Activated CD4-positive, alpha-beta T cell treated with anti-CD3 and anti-CD28 coated beads, Interleukin-2, amount 50 U/mL, for 1 hour (primary cell): ENCODE measurements around the gene ATP8A2.
"Not testable (repeated sequence)": the region's sequence is repeated elsewhere in the genome, so short reads cannot be mapped to it uniquely, and the experiment has no call there.

Experiments used
- DNase-seq: peaks from one replicate; pipeline ENCODE4 v3.0.0-alpha.2; 2020

Gene ATP8A2

GRCh38 chr13:25371875-25372283 lies at the start of gene ATP8A2:
Gene ATP8A2, plus strand, starts transcription at chr13:25371974. Its CDS starts 239 bp downstream, at chr13:25372213.
- no peak for DNase-seq

GRCh38 chr13:25324100-25324499 lies 47.7 kb upstream of the ATP8A2 start:
- DNase-seq: no peak

- DNase-seq: no peak
Measured at GRCh38 chr13:25329706-25330105, 42.1 kb upstream of the ATP8A2 start.

DNA sequence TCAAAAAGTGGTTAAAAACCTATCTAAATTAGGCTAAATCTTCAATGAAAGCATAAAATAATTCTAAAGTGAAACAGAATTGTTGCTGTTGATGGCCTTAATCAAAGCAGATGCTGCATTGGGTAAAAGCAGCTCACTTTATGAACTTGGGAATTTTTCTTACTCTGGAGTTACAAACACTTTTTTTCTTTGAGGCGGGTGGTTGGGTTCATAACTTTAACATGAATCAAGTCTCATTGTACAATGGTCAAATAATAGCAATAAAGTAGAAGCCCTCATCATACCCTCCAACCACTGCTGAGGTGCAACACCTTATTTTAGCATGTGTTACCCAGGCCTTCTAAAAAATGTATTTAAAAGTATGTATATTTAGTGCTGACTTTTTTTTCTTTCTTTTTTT lies 41.2 kb upstream of the ATP8A2 start:
- DNase-seq: no peak

DNA sequence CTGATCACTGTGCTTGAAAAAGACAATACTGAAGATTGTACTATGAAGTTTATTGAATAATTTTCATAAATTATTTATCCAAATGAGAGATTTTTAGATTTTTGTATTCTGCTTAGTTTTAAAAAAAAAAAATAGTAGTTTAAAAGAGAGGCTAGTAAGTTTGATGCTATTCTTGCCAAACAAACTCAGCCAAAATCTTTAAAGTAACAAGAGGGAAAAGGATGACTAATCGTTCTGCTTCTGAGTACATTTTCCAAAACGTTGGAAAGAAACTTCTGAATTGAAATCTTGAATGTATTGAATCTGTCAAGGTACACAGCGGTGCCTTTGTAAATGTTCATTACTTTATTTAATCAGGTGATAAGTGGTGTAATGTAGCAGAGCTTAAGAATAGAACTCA lies 35.9 kb upstream of the ATP8A2 start:
- no peak for DNase-seq

GRCh38 chr13:25345576-25345975 lies 26.2 kb upstream of the ATP8A2 start:
- no peak for DNase-seq

DNA sequence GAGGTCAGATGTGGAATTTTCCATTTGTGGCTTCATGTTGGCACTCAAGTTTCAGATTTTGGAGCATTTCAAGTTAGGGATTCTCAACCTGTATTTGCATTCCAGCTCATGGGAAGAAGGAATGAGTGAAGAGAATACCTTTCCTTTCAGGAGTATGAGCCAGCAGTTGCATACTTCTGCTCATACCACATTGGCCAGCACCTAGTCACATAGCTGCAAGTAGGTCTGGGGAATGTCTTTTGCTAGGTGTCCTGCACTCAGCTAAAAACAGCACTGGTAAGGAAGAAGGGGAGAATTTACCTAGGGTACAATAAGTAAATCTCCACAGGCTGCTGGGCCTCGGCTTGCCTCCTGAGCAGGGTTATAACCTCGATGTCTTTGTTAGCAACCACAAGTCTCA lies 24.6 kb upstream of the ATP8A2 start:
- no peak for DNase-seq

DNA sequence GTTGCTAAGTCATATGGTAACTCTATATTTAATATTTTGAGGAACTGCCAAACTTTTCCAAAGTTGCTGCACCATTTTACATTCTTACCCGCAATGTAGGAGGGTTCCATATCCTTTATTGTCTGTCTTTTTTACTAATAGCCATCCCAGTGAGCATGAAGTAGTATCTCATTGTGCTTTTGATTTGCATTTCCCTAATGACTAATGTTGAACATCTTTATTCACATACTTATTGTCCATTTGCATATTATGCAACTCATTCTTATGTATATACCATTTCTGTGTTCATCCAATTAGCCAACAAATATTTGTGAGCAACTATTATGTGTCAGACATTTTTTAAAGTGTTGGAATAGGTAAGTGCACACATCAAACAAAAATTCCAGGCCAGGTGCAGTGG lies 20.4 kb upstream of the ATP8A2 start:
- DNase-seq: no peak

DNA sequence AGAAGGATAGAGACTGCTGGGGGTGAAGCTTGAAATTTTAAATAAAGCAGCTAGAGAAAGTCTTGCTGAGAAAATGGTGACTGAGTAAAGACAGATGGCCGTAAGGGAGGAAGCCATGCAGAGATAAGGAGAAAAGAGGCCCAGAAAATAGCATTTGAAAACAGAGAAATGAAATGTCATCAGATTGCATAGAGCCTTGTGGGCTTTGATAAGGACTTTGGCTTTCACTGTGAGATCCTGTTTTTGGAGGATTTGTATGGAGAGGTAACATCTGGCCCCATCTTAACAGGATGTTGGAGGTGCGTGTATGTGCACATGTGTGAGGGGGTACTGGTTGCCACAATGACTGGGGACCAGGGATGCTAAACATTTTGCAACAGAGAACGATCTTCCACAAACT lies 19.5 kb upstream of the ATP8A2 start:
- DNase-seq: no peak

GRCh38 chr13:25352806-25353205 lies 19.0 kb upstream of the ATP8A2 start:
- DNase-seq: no peak

- DNase-seq: no peak
Measured at GRCh38 chr13:25353344-25353743, 18.4 kb upstream of the ATP8A2 start.

- DNase-seq: no peak
Measured at GRCh38 chr13:25354377-25354776, 17.4 kb upstream of the ATP8A2 start.

DNA sequence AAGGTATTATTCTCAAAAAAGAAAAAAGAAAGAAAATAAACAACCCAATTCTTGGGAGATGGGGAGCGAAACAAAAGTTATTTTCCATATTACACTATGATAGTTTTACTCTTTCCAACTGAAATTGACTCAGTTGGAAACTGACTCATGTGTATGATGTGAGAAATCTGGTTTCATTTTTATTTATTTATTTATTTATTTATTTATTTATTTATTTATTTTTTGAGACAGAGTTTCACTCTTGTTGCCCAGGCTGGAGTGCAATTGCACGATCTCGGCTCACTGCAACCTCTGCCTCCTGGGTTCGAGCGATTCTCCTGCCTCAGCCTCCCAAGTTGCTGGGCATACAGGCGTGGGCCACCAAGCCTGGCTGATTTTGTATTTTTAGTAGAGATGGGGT lies 11.3 kb upstream of the ATP8A2 start:
- DNase-seq: not testable (repeated sequence)

DNA sequence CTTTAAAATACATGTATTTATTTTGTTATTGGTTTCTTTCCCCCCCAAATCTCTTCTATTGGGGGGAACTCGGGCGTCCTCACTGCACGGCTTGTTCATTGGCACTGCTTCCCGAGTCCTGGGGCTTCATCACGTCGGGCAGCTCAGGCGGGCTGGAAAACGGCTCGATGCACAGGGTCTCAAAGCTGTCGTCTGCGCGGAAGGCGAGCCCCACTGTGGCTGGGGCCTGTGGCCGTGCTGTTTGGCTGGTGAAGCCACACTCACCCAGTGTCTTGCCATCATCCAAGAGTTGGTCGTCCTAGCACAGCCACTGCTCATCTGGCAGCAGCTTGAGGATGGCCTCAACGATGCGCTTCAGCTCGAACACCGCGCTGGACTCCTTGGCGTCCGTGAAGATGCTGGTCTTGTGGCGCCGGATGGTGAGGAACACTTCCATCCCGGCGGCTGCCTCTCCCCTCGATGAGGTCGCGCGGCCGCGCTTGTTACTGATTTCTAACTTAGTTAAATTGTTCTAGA lies 6.0 kb upstream of the ATP8A2 start:
- no peak for DNase-seq

GRCh38 chr13:25371158-25371874 lies 458 bp upstream of the ATP8A2 start:
- no peak for DNase-seq

DNA sequence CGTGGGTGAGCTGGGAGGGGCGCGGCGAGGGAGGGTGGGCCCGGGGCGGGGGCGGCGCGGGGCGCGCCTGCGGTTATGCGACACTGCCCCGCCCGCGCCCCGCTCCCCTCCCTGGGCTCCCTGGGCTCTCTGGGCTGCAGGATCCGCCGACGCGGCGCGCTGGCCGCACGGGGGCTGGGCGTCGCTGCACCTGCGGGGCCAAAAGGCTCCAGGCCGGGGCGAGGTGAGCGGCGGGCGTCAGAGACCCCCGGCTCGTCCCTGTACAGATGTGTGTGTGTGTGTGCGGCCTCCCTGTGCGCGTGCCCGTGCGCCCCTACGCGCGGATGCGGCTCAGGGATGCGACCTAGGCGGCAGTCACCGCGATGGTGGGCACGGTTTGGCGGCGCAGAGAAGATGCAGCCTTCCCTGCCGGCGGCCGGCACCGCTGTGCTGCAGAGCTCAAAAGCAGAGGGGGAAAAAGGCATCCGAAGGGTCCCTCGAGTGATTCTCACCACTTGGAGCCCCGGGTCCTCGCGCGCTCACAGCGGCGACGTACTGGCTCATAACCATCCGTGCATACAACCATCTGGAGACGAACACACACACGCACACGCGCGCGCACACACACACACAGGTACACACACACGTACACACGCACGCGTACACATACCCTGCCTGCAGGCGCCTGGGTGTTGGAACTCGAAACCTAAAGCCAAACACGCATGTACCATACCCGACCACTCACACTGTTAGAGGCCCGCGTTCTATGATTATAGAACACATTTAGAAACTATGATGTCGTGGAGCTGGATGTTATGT lies 709 bp downstream of the ATP8A2 start:
- DNase-seq: no peak

- DNase-seq: peak; percentile 11
Measured at GRCh38 chr13:25375727-25376358, 4.1 kb downstream of the ATP8A2 start.

DNA sequence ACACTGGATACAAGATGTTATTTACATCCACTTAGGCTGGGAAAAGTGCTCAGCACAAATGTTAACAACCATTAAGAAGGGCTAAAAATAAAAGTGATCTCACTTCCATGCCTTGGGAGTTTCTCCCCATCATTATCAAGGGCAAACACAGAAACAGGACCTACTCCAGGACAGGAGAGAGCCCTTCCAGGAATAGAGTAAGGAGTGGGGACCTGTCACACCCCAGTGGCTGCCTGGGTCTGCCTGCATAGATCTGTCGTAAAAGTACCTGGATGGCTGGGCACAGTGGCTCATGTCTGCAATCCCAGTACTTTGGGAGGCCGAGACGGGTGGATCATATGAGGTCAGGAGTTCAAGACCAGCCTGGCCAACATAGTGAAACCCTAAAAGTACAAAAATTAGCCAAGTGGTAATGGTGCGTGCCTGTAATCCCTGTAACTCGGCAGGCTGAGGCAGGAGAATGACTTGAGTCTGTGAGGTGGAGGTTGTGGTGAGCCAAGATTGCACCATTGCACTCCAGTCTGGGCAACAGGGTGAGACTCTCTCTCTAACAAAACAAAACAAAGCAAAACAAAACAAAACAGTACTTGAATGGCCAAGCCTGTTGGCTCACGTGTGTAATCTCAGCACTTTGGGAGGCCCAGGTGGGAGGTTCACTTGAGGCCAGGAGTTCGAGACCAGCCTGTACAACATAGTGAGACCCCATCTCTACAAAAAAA lies 5.6 kb downstream of the ATP8A2 start:
- DNase-seq: no peak

DNA sequence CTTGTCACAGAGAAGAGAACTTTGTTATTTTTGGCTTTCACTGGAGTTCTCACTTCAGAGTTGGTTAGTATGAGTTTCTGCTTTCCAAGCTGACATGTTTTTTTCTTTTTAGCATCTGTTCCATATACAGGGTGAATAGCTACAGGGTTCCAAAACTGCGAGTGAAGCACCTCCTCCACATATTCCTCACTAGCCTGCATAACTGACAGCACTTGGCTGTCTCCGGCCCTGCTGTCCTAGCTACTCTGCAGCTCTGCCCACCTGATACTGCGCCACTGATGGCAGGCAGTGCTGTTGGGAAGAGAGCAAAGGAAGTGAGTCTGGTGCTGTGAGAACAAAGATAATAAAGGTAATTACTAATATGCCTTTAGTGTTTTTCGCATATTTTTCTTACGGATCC lies 6.8 kb downstream of the ATP8A2 start:
- DNase-seq: no peak

DNA sequence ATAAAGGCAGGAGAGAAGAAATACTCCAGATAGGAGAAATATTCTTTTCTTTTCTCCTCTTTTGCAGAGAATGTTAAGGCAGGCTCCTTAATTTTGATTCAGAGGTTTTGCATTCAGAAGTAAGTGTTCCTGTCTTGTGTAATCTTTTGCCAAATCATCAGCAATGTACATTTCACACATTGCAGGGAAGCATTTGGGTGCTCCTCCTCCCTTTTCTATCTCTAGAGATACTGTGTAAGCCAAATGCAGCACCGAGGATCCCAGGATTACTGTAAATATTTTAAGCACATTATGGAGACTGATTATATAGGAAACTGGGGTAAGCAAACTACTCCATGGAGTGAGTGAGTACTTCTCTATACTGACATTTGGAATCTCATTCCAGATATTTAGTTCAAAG lies 7.2 kb downstream of the ATP8A2 start:
- DNase-seq: no peak

- DNase-seq: no peak
Measured at GRCh38 chr13:25380082-25380481, 8.3 kb downstream of the ATP8A2 start.

DNA sequence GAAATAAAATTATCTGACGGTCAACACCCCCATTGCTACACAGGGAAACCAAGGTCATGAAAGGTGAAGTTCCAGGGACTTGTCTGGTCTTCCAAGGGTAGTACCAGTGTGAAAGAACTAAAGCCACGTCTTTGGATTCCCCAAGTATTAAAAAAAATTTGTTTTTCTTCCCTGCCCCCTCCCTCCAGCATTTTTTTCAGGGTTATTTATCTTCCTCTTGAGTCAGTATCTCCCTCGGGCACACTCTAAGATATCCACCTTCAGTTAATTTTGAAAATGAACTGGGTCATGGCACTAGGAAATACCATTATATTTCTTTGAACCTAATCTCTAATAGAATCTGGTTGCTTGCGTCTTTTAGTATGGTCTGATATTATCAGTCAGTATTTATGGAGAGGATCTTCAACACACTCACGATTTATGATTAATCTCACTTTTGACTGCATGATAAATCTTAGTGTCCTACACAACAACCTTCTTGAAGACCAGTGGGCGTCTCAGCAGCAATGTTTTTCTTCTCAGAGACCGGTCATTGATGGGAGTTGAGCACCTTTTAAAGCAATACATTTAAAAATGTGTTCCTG lies 9.1 kb downstream of the ATP8A2 start:
- DNase-seq: no peak
